ENCODE data around the gene KCNK7.

- TF ChIP-seq, protein P1, sequence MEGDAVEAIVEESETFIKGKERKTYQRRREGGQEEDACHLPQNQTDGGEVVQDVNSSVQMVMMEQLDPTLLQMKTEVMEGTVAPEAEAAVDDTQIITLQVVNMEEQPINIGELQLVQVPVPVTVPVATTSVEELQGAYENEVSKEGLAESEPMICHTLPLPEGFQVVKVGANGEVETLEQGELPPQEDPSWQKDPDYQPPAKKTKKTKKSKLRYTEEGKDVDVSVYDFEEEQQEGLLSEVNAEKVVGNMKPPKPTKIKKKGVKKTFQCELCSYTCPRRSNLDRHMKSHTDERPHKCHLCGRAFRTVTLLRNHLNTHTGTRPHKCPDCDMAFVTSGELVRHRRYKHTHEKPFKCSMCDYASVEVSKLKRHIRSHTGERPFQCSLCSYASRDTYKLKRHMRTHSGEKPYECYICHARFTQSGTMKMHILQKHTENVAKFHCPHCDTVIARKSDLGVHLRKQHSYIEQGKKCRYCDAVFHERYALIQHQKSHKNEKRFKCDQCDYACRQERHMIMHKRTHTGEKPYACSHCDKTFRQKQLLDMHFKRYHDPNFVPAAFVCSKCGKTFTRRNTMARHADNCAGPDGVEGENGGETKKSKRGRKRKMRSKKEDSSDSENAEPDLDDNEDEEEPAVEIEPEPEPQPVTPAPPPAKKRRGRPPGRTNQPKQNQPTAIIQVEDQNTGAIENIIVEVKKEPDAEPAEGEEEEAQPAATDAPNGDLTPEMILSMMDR (IDR thresholded peaks at IDR 0.05), result no peak
- TF ChIP-seq EP300 (IDR thresholded peaks at IDR 0.05) (no peak), POLR2AphosphoS5 (IDR thresholded peaks at IDR 0.05) (peak in 2 of 3 donors; percentile 23 to 56), POLR2A (IDR thresholded peaks at IDR 0.05) (no peak)
These were observed 11.4 kb upstream of the KCNK7 start for GRCh38 chr11:65606876-65607613.
